Adrenal gland (tissue), 5 donors: ENCODE data around the gene CUX1.

Experiments used
- POLR2A ChIP-seq, 2 donors: fragments of 450-650 bp; IDR thresholded peaks; one replicate each; pipeline ENCODE4 v1.6.1; 2017; ENCODE audit warnings: antibody characterized with exemption in 2 of 2, mild to moderate bottlenecking in 2 of 2, moderate library complexity in 1 of 2
- TF ChIP-seq, protein P1 (sequence below), 6 experiments: fragments of 450-650 bp in 4 of 6; fragments of 200-600 bp in 2 of 6; sonication (generic) in 1 of 6; IDR thresholded peaks; 1 replicate in 5 of 6; 2 replicates in 1 of 6; pipeline versions ENCODE4 v1.5.1 to v1.8.0; 2016 to 2021; ENCODE audit warnings: antibody characterized with exemption in 6 of 6, mild to moderate bottlenecking in 2 of 6, moderate library complexity in 1 of 6
- donor health status: DM: no; HTN: no; CAD: no.

DNA sequence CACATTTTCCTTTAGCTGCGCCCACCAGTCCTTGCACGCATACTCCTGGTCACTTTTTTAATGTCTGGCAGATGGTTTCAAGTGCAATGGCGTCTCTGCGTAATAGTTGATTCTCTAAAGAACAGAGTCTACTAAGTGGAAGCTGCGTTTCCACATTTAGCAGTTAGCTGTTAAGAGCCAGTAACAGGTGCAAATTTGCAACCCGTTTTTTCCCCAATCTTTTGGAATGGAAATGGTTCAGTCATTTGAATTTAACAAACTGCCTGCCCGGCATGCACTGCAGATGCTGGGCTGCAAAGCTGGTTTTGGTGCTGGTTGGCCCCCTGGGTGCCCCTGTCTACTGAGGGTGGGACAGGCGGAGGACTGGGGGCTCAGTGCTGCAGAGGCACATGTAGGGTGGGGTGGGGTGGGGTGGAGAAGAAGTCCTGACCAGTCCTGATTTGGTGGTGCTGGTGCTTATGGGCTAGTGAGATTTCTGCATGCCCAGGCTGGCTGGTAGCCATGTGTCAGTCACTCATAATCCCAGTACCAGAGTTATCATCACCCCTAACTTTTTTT is 43.9 kb downstream of the CUX1 start:
- TF ChIP-seq POLR2A (IDR thresholded peaks at IDR 0.05): no peak
- TF ChIP-seq, protein P1, sequence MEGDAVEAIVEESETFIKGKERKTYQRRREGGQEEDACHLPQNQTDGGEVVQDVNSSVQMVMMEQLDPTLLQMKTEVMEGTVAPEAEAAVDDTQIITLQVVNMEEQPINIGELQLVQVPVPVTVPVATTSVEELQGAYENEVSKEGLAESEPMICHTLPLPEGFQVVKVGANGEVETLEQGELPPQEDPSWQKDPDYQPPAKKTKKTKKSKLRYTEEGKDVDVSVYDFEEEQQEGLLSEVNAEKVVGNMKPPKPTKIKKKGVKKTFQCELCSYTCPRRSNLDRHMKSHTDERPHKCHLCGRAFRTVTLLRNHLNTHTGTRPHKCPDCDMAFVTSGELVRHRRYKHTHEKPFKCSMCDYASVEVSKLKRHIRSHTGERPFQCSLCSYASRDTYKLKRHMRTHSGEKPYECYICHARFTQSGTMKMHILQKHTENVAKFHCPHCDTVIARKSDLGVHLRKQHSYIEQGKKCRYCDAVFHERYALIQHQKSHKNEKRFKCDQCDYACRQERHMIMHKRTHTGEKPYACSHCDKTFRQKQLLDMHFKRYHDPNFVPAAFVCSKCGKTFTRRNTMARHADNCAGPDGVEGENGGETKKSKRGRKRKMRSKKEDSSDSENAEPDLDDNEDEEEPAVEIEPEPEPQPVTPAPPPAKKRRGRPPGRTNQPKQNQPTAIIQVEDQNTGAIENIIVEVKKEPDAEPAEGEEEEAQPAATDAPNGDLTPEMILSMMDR (IDR thresholded peaks at IDR 0.05): no peak
